Heart left ventricle (tissue), 16 donors: ENCODE measurements around the gene SMAD4. TPM values are rescaled to one million over a fixed set of nuclear protein-coding genes. Genes with fewer than 3 reads are reported as not detected.

ENCODE experiments used
- ATAC-seq, 4 donors: fragments of 200-7000 bp; cut with Tn5 transposase; one replicate each; pipeline ENCODE4 v1.9.1; 2020 to 2022; ENCODE audit warnings: moderate library complexity in 4 of 4, mild to moderate bottlenecking in 3 of 4, moderate number of reproducible peaks in 1 of 4
- DNase-seq, 5 donors: peaks; one replicate each; pipeline ENCODE4 v3.0.0-alpha.2; 2020
- H3K27ac ChIP-seq, 12 donors: fragments of 200-600 bp; sonication (generic) in 4 of 12; one replicate each; pipeline versions ENCODE4 v1.5.0 to v1.8.0; 2016 to 2022; ENCODE audit warnings: mild to moderate bottlenecking in 2 of 12
- H3K27me3 ChIP-seq, 9 donors: fragments of 200-600 bp; sonication (generic) in 2 of 9; one replicate each; pipeline versions ENCODE4 v1.5.1 to v1.8.0; 2016 to 2022; ENCODE audit warnings: mild to moderate bottlenecking in 3 of 9
- H3K36me3 ChIP-seq, 9 donors: fragments of 200-600 bp; sonication (generic) in 2 of 9; one replicate each; pipeline versions ENCODE4 v1.5.0 to v1.8.0; 2018 to 2022; ENCODE audit warnings: mild to moderate bottlenecking in 2 of 9
- H3K4me1 ChIP-seq, 12 donors: fragments of 200-600 bp; sonication (generic) in 4 of 12; one replicate each; pipeline versions ENCODE4 v1.5.0 to v1.8.0; 2016 to 2022; ENCODE audit warnings: mild to moderate bottlenecking in 3 of 12
- H3K4me3 ChIP-seq, 12 donors: fragments of 200-600 bp; sonication (generic) in 4 of 12; one replicate each; pipeline versions ENCODE4 v1.5.0 to v1.8.0; 2017 to 2022; ENCODE audit warnings: mild to moderate bottlenecking in 9 of 12, moderate library complexity in 4 of 12
- H3K9me3 ChIP-seq, 12 donors: fragments of 200-600 bp; sonication (generic) in 4 of 12; one replicate each; pipeline versions ENCODE4 v1.5.0 to v1.8.0; 2016 to 2022; ENCODE audit warnings: mild to moderate bottlenecking in 1 of 12
- CTCF ChIP-seq, 12 donors: fragments of 200-600 bp; sonication (generic) in 4 of 12; IDR thresholded peaks; one replicate each; pipeline versions ENCODE4 v1.5.0 to v1.8.0; 2018 to 2022; ENCODE audit warnings: antibody characterized with exemption in 12 of 12, mild to moderate bottlenecking in 5 of 12
- POLR2A ChIP-seq, 2 donors: fragments of 450-650 bp; IDR thresholded peaks; one replicate each; pipeline ENCODE4 v1.6.1; 2017; ENCODE audit warnings: antibody characterized with exemption in 2 of 2, mild to moderate bottlenecking in 2 of 2, moderate library complexity in 2 of 2
- WGBS, 4 donors: extraction: QIAGEN DNeasy Blood & Tissue Kit in 2 of 4; methylation state at CpG; one replicate each; pipeline versions ENCODE4 v1.1.5 to v1.1.7; 2013 to 2018; 5-methylcytosine and 5-hydroxymethylcytosine counted together
- intact Hi-C, 10 donors: fragments of 100-400 bp; cut with DNase I; formaldehyde crosslinking; loops; one replicate each; pipeline versions ENCODE4 v1.11.1 to v1.14.2; 2022
- polyA plus RNA-seq, 2 donors: library from polyadenylated mRNA; stranded (reverse); fragments of 200-250 nt; gene quantifications; one replicate each; pipeline ENCODE4 v1.2.3, GENCODE V29; 2013
- total RNA-seq, 9 donors: library from RNA; depleted of rRNA in 2 of 9; stranded (reverse); fragments of >200 nt in 2 of 9; fragmentation: NEBNext Ultra II Directional in 3 of 9; extraction: Animal tissue kit (Norgen Biotek cat#: 25700) in 3 of 9; gene quantifications; one replicate each; pipeline versions ENCODE4 v1.1.0 to v1.2.4, GENCODE V29; 2016 to 2023
- donor health status: ischemic (EF 13 %, LVEDD 7.1; RV severe dilation, severe dysfunction).
- donor health status: healthy with polysubstance abuse.
- donor health status: DM: no; HTN: yes; CAD: no.
- donor health status: DM: no; HTN: no; CAD: no.
- donor health status: ischemic (EF 25% LVEDD 6.9; RV normal size, moderate dysfunction).
- donor health status: ischemic (EF 25% LVEDD 5.7; RV mildly dilated, moderate dysfunction).
- donor health status: healthy.
- donor health status: DM: yes; HTN: yes; CAD: no.
- donor health status: ischemic (EF 35%, LVEDD 5.7; RV mildly dilated, moderate dysfunction).
- donor health status: nonischemic (EF 11% LVEDD 7.7; RV severe dilation, severe dysfunction).
- donor health status: DM: yes; HTN: yes; CAD: no.
- donor health status: PGD.
- donor health status: ischemic (EF 29% LVEDD 5.4; RV normal size, mild dysfunction).
- donor health status: nonischemic (EF 23%, LVEDD 6.1; RV moderate dilation, normal function).

The SMAD4 gene
- total and polyA plus RNA-seq, 11 donors: 10.8 to 103 (median 87.8) TPM

DNA sequence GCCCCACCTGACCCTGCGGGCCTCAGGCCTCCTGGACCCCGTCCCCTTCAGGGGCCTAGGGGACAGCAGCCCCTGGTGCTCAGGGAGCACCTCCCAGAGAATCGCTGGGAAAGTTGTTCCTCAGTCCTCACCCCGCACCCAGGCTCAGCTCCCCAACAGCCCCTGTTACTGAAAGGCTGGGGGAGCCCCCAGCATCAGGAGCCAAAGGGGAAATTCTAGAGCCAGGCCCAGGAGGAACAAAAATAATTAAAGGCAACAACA is 91.5 kb downstream of the SMAD4 start:
- H3K4me3 ChIP-seq: no peak overlapping the region

GRCh38 chr18:51122266-51123045 is 92.4 kb downstream of the SMAD4 start:
- intact Hi-C loops: no loop called here
- TF ChIP-seq POLR2A (IDR thresholded peaks at IDR 0.05) (no peak), CTCF (IDR thresholded peaks at IDR 0.05) (no peak)
- no peak for ATAC-seq
- 88 to 95% (median 92%) methylated on average over 19 of the region's 19 CpGs for WGBS, 4 donors
- no peak overlapping the region for H3K27ac ChIP-seq
- H3K4me3 ChIP-seq: no peak overlapping the region
- H3K36me3 ChIP-seq: no peaks in the 10 kb centered on the region
- DNase-seq: no peak
- H3K4me1 ChIP-seq: no peaks in the 10 kb centered on the region
- H3K27me3 ChIP-seq: no peaks in the 10 kb centered on the region
- H3K9me3 ChIP-seq: no peaks in the 10 kb centered on the region

More for the DNA sequence above, 91.5 kb downstream of the SMAD4 start:
- Histone ChIP-seq H3K9me3 (no peaks in the 10 kb centered on the region), H3K36me3 (no peaks in the 10 kb centered on the region), H3K27ac (no peak overlapping the region), H3K27me3 (no peaks in the 10 kb centered on the region), H3K4me1 (no peaks in the 10 kb centered on the region)
- DNase-seq: no peak
- ATAC-seq: no peak
- WGBS, 4 donors: 75 to 97% (median 88%) methylated on average over 2 to 4 of the region's 4 CpGs
- no peak for TF ChIP-seq POLR2A (IDR thresholded peaks at IDR 0.05)
- intact Hi-C loops: no loop called here

DNA sequence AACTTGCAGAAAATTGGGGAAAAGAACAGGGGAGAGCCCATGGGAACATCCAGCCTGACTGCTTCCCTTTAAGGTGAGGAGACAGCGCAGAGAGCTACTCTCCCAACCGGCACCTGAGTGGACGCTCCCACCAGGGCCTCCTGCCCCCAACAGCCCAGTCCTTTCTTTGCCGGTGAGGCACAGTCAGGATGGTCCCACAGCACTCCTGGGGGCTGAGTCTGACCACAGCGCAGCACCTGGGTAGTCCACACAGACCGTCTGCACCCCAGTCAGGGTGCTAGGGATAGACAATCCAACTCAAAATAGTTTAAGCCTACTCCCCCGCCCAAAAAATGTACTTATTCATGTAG is 93.0 kb downstream of the SMAD4 start:
- no peaks in the 10 kb centered on the region for H3K4me1 ChIP-seq
- intact Hi-C loops: no loop called here
- TF ChIP-seq CTCF (IDR thresholded peaks at IDR 0.05): no peak
- TF ChIP-seq POLR2A (IDR thresholded peaks at IDR 0.05): no peak
- no peak for ATAC-seq
- H3K4me3 ChIP-seq: no peak overlapping the region
- no peaks in the 10 kb centered on the region for H3K9me3 ChIP-seq
- 87 to 97% (median 96%) methylated on average over 7 of the region's 7 CpGs for WGBS, 4 donors
- no peak for DNase-seq
- no peaks in the 10 kb centered on the region for H3K36me3 ChIP-seq
- H3K27me3 ChIP-seq: no peaks in the 10 kb centered on the region
- H3K27ac ChIP-seq: no peak overlapping the region

GRCh38 chr18:51123481-51123880 is 93.5 kb downstream of the SMAD4 start:
- Histone ChIP-seq H3K36me3 (no peaks in the 10 kb centered on the region), H3K4me1 (no peaks in the 10 kb centered on the region), H3K4me3 (no peak overlapping the region), H3K9me3 (no peaks in the 10 kb centered on the region), H3K27ac (no peak overlapping the region), H3K27me3 (no peaks in the 10 kb centered on the region)
- no peak for TF ChIP-seq POLR2A (IDR thresholded peaks at IDR 0.05)
- no peak for TF ChIP-seq CTCF (IDR thresholded peaks at IDR 0.05)
- intact Hi-C loops: no loop called here
- ATAC-seq (no peak), DNase-seq (no peak)
- WGBS, 4 donors: 88 to 92% (median 90%) methylated on average over 10 of the region's 10 CpGs

GRCh38 chr18:51123936-51124486 is 94.0 kb downstream of the SMAD4 start:
- ATAC-seq (no peak), DNase-seq (no peak)
- TF ChIP-seq CTCF (IDR thresholded peaks at IDR 0.05): no peak
- TF ChIP-seq POLR2A (IDR thresholded peaks at IDR 0.05): no peak
- Histone ChIP-seq H3K4me1 (no peaks in the 10 kb centered on the region), H3K9me3 (no peaks in the 10 kb centered on the region), H3K36me3 (no peaks in the 10 kb centered on the region), H3K27me3 (no peaks in the 10 kb centered on the region), H3K4me3 (no peak overlapping the region), H3K27ac (no peak overlapping the region)
- intact Hi-C loops: no loop called here
- WGBS, 4 donors: 73 to 87% (median 83%) methylated on average over 10 of the region's 10 CpGs
